ENCODE measurements around the gene FHOD3. TPM values are rescaled to one million over a fixed set of nuclear protein-coding genes. Genes with fewer than 3 reads are reported as not detected.

The FHOD3 gene
- total and polyA plus RNA-seq, 2 of the 8 experiments (the other 6 are each of a cell fraction or from before 2014, with no cell fraction given) = 9.7 to 10.5 TPM

GRCh38 chr18:36360256-36360909, 62.9 kb downstream of the FHOD3 start:
- Histone ChIP-seq H2BK15ac (ENCODE audit: low read length) (no peak overlapping the region), H3K23me2 (ENCODE audit: low read depth, low read length) (no peaks in the 10 kb centered on the region), H3K79me2 (ENCODE audit: control insufficient read depth in 1 of 2, insufficient read depth in 2 of 2, low read length in 2 of 2) (no peaks in the 10 kb centered on the region), H2AK5ac (ENCODE audit: low read depth, low read length) (no peak overlapping the region), H3K9me3 (ENCODE audit: insufficient read depth in 2 of 2, low read depth in 1 of 2, low read length in 1 of 2) (peaks cover 0 to 2% of the 10 kb centered on the region in 2 experiments; a peak in 1 of 4 replicates), H3K9ac (replicated peaks in 1 of 4; ENCODE audit: extremely low read depth in 1 of 4, low read depth in 3 of 4, low read length in 3 of 4) (no peak overlapping the region), H3K56ac (replicated peaks; ENCODE audit: insufficient read length, low read depth, low read length) (no peak overlapping the region), H3K79me1 (ENCODE audit: low read depth, low read length) (no peaks in the 10 kb centered on the region), H4K8ac (ENCODE audit: extremely low read depth, insufficient read depth, low read length) (no peak overlapping the region), H3K23ac (ENCODE audit: insufficient read length) (no peak overlapping the region), H2AFZ (ENCODE audit: low read length) (no peak overlapping the region), H4K20me1 (replicated peaks in 1 of 2; ENCODE audit: control insufficient read depth in 1 of 2, insufficient read depth in 2 of 2, low read length in 2 of 2) (peaks cover 0 to 3% of the 10 kb centered on the region in 2 experiments), H4K5ac (ENCODE audit: insufficient read length, low read depth, low read length) (no peak overlapping the region), H3K4ac (replicated peaks; ENCODE audit: insufficient read length, low read depth, low read length) (no peak overlapping the region), H2BK120ac (replicated peaks; ENCODE audit: low read depth, low read length) (no peak overlapping the region), H3K27ac (ENCODE audit: low read depth, low read length) (no peak overlapping the region), H3K4me3 (ENCODE audit: extremely low read depth in 1 of 4, insufficient read depth in 2 of 4, low read depth in 3 of 4, low read length in 4 of 4) (no peak overlapping the region), H3K4me1 (replicated peaks in 1 of 4; ENCODE audit: control insufficient read depth in 3 of 4, insufficient read depth in 4 of 4, low read length in 3 of 4) (no peaks in the 10 kb centered on the region), H3K36me3 (ENCODE audit: control insufficient read depth in 2 of 4, insufficient read depth in 4 of 4, low read length in 3 of 4) (no peaks in the 10 kb centered on the region), H2BK12ac (ENCODE audit: low read depth, low read length) (no peak overlapping the region), H3K18ac (ENCODE audit: extremely low read depth, low read length) (no peak overlapping the region), H2BK5ac (ENCODE audit: low read depth, low read length) (no peak overlapping the region), H3K14ac (ENCODE audit: insufficient read length) (no peak overlapping the region), H3K4me2 (ENCODE audit: insufficient read depth in 1 of 2, low read depth in 2 of 2, low read length in 2 of 2) (no peak overlapping the region), H3K27me3 (replicated peaks in 1 of 4; ENCODE audit: control insufficient read depth in 3 of 4, extremely low read depth in 1 of 4, insufficient read depth in 3 of 4, low read length in 3 of 4) (no peaks in the 10 kb centered on the region), H4K91ac (replicated peaks; ENCODE audit: insufficient read length, low read length) (no peak overlapping the region), H2BK20ac (ENCODE audit: low read length) (no peak overlapping the region)
- DNase-seq (ENCODE audit: low read depth in 1 of 2, low spot score in 2 of 2) (no peak), FAIRE-seq (no peak)
- CTCF ChIA-PET (ENCODE audit: partially characterized antibody) = interaction anchor here (0.7 kb wide), 1 partner anchor 14 kb away, joined by 3 read pairs; no protein-coding TSS in a partner anchor
- WGBS, 2 experiments (ENCODE audit: extremely low coverage in 1 of 2, insufficient coverage in 1 of 2, insufficient read length in 1 of 2, insufficient replicate concordance in 2 of 2, low coverage in 1 of 2, low lambda C conversion rate in 2 of 2, missing lambda C conversion rate in 1 of 2) = 82% methylated on average over 1 of the region's 1 CpG; no CpG with 5 or more reads in 1 of the 2 experiments
- POLR2A ChIA-PET (ENCODE audit: partially characterized antibody) = no interaction called here
- no peak for TF ChIP-seq SP1 (IDR thresholded peaks at IDR 0.05; ENCODE audit: low read depth, low read length)
